Astrocyte of the spinal cord (primary cell): Measurements from ENCODE around the gene MAP2K3.

Experiments
- DNase-seq: peaks from one replicate; pipeline ENCODE4 v3.0.0; 2011; ENCODE audit warnings: low read depth, low spot score
- H3K4me3 ChIP-seq: 2 replicates; pipeline ENCODE4 v1.5.1; 2011; ENCODE audit warnings: low read depth, mild to moderate bottlenecking, low read length, moderate library complexity
- CTCF ChIP-seq: IDR thresholded peaks from 2 replicates; pipeline ENCODE4 v1.5.1; 2012; ENCODE audit warnings: low read depth, mild to moderate bottlenecking, low read length, inconsistent platforms
- in situ Hi-C: cut with HindIII; loops from 2 replicates; pipeline ENCODE4 v1.10.0; 2017; ENCODE audit warnings: low sequenced_read_pairs

Gene MAP2K3

GRCh38 chr17:21357281-21357680 is 72.8 kb downstream of the MAP2K3 start:
- TF ChIP-seq CTCF, result no peak
- DNase-seq, result no peak

GRCh38 chr17:21357696-21358656 is 73.5 kb downstream of the MAP2K3 start:
- no peak overlapping the region for H3K4me3 ChIP-seq
- no peak for TF ChIP-seq CTCF
- DNase-seq, result no peak
- in situ Hi-C loops, result no loop called here

More at GRCh38 chr17:21357281-21357680, 72.8 kb downstream of the MAP2K3 start:
- H3K4me3 ChIP-seq, result no peak overlapping the region
- in situ Hi-C loops, result no loop called here

GRCh38 chr17:21358682-21359482 is 74.4 kb downstream of the MAP2K3 start:
- no peak overlapping the region for H3K4me3 ChIP-seq
- in situ Hi-C loops, result no loop called here
- no peak for TF ChIP-seq CTCF
- no peak for DNase-seq

GRCh38 chr17:21359483-21359840 is 75.0 kb downstream of the MAP2K3 start:
- DNase-seq, result no peak
- in situ Hi-C loops, result no loop called here
- no peak for TF ChIP-seq CTCF
- H3K4me3 ChIP-seq, result no peak overlapping the region

GRCh38 chr17:21360048-21360447 is 75.5 kb downstream of the MAP2K3 start:
- H3K4me3 ChIP-seq, result no peak overlapping the region
- TF ChIP-seq CTCF, result no peak
- no peak for DNase-seq
- in situ Hi-C loops, result no loop called here

GRCh38 chr17:21361020-21361809 is 76.7 kb downstream of the MAP2K3 start:
- in situ Hi-C loops, result no loop called here
- DNase-seq, result no peak
- no peak for TF ChIP-seq CTCF
- no peak overlapping the region for H3K4me3 ChIP-seq
